Measurements from ENCODE around the gene TMEM184B.

Gene TMEM184B

DNA sequence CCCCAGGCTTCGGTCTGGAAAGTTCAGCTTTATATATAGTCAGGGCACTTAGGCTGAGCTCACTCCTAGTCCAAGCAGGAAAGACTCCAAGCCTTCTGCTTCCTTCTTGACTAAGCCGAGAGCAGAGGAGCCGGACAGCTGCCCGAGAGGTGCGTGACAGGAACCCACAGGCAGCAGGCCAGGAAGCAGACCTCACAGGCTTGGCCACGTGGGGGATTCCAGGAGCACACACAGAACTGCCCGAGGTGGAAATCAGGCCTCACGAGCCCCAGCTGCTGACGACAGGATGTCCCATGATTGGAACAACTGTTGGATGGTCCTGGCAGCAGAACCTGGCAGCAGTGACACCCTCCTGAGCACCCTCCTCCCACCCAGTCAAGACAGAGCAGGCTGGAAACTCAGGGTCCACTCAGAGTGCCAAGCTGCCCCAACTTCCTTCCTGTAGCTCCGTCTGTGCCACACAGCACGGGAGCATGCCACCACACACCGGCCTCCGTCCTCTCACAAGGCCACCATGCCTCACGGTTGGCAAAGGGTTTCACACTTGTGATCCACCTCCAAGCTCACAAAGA is 96.6 kb downstream of the TMEM184B start:
- DNase-seq = no peak

- no peak for DNase-seq
These were observed 97.3 kb downstream of the TMEM184B start for GRCh38 chr22:38175206-38176118.

- no peak for DNase-seq
These were observed 98.2 kb downstream of the TMEM184B start for GRCh38 chr22:38174626-38175025.

- DNase-seq = no peak
These were observed 99.2 kb downstream of the TMEM184B start for GRCh38 chr22:38173641-38173906.

DNA sequence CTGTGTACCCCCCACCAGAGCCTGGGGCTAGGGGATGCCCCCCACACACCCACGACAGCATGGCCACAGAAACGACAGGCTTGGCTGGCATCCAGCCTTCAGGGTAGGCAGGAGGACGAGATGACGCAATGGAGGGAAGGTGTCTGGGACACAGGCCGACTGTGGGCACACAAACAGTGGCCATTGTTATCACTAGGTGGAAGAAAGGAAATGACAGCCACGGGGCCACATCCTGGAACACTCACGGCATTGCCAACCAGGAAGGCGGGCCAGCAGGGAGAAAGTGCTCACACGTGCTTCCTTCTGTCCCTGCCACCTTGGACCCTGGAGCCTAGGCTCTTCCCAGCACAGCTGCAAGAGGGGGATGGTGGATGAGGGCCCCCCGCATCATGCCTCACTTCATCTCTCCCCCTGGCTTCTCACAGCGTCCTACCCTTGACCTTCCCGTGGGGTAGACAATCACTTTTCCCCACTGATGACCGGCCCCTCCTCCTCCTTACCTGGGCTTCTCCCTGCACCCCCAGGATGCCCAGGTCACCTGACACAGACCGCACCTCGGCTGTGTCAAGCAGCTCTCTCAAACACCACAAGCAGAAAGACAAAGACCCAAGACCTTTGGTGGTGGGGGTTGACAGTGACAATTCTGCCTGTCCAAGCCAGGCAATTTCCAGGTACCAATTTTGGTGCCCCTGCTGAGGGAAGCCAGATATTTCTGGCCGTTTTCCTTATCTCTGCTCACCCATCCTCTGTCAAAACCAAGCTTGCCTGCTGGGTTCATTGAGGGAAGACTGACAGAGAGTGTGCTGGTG is 99.8 kb downstream of the TMEM184B start:
- peak; percentile 84 for DNase-seq

DNA sequence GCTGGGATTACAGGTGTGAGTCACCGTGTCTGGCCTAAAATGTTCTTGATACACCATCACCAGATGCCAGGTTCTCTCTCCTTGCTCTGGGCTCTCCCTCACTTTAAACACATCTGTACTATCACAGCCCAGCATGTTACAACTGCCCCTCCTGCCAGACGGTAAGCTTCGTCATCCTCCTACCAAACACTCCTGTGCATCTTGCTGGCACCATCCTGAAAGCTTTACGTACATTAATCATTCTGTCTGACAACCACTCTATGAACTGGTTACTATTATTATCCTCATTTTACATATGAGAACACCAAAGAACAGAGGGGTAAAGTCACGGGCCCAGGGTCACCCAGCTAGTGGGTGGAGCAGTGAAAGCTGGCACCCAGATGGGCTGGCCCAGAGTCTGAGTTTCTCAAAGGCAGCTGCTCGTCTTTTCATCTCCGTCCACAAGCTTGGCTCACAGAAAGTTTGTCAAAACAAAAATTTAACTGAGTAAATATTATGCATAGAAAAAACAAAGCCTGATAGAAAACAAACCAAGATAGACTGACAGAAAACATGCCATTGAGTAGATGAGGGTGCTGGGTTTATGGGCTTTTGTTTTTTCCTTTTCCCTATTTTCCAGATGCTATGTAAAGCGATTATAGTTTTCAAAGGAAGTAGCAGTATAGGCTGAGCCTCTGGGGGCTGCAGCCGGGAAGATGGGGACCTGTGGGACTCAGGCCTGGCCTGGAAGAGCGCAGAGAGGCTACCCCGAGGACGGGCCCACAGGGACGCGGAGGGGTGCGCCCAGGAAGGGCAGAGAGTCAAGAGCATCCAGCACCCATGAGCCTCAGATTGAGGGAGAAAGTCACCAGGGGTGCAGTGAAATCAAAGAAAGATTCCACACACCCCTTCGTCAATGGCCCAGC is 100.6 kb downstream of the TMEM184B start:
- DNase-seq = no peak

DNA sequence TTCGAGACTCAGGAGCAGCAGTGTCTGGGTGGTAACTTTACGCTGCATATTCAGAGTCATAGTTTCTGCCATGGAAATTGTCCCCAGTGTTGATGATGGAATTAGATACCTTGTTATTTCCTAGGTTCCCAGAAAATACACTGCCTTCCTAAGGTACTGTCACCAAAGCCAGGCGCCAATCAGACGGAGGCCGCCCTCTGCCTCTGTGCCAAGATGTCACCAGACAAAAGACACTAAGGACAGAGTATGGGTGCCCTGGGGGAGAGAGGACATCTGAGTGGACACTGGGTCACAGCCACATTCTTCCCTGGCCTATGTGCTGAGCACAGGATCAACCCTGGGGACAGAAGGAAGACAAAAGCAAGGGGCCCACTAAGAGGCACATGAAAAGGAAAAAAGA is 102.3 kb downstream of the TMEM184B start:
- no peak for DNase-seq
